Right lobe of liver (tissue), 4 donors: ENCODE data around the gene CLHC1.
A peak's percentile ranks its signal among the peaks of the same experiment; 100 is the strongest.

Experiments
- CTCF ChIP-seq, 4 donors: fragments of 200-600 bp in 3 of 4; fragments of 450-650 bp in 1 of 4; IDR thresholded peaks; one replicate each; pipeline versions ENCODE4 v1.5.1 to v1.8.0; 2016 to 2022; ENCODE audit warnings: antibody characterized with exemption in 4 of 4, mild to moderate bottlenecking in 2 of 4
- POLR2A ChIP-seq: fragments of 450-650 bp; IDR thresholded peaks from one replicate; pipeline ENCODE4 v1.6.1; 2017; ENCODE audit warnings: antibody characterized with exemption, mild to moderate bottlenecking
- donor health status: DM: no; HTN: no; CAD: no.
- donor health status: DM: no; HTN: no; CAD: no.
- donor health status: DM: no; HTN: yes; CAD: no.

- TF ChIP-seq CTCF (IDR thresholded peaks at IDR 0.05) (peak; percentile 55 to 58 (median 56)), POLR2A (no peak)
Observed at GRCh38 chr2:55175254-55176093, 56.6 kb downstream of the CLHC1 start.
